ENCODE results near the gene RORC. TPM values are rescaled to one million over a fixed set of nuclear protein-coding genes. Genes with fewer than 3 reads are reported as not detected.

The RORC gene
- total and polyA plus RNA-seq, 2 of the 8 experiments (the other 6 are each of a cell fraction or from before 2014, with no cell fraction given) = 0.44 to 0.54 TPM

GRCh38 chr1:151839457-151840403 lies 8.1 kb upstream of the RORC start, which contains the start of gene C2CD4D (continued):
- no peak for TF ChIP-seq TEAD4 (IDR thresholded peaks at IDR 0.05; ENCODE audit: low read depth, low read length)
- TF ChIP-seq KDM1A (IDR thresholded peaks at IDR 0.05; ENCODE audit: borderline replicate concordance, low read length) = no peak
- no peak for TF ChIP-seq RXRA (IDR thresholded peaks at IDR 0.05; ENCODE audit: insufficient read depth, low read depth, low read length)
- peak; percentile 75; the same call in 1 of the 2 replicates for TF ChIP-seq TAF1 (IDR thresholded peaks at IDR 0.05; ENCODE audit: low read depth, low read length)
- TF ChIP-seq, protein P1, sequence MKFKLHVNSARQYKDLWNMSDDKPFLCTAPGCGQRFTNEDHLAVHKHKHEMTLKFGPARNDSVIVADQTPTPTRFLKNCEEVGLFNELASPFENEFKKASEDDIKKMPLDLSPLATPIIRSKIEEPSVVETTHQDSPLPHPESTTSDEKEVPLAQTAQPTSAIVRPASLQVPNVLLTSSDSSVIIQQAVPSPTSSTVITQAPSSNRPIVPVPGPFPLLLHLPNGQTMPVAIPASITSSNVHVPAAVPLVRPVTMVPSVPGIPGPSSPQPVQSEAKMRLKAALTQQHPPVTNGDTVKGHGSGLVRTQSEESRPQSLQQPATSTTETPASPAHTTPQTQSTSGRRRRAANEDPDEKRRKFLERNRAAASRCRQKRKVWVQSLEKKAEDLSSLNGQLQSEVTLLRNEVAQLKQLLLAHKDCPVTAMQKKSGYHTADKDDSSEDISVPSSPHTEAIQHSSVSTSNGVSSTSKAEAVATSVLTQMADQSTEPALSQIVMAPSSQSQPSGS (IDR thresholded peaks at IDR 0.05; ENCODE audit: low read length) = 0 out of 2 replicates have a peak, but pooled peaks have one; percentile 34

Data from H1 (cell line).